ENCODE data around the gene ERP27. TPM values are rescaled to one million over a fixed set of nuclear protein-coding genes. Genes with fewer than 3 reads are reported as not detected.
A peak's percentile ranks its signal among the peaks of the same experiment; 100 is the strongest.

Gene ERP27
- total RNA-seq, 2 donors from 2014 or later: 79.1 to 131 TPM

- peak; percentile 63 for ATAC-seq
- H3K27ac ChIP-seq: peak overlapping the region; percentile 0 to 56 (median 44)
- intact Hi-C loops (cut with DNase I): no loop called here
Observed at GRCh38 chr12:14893506-14894250, 44.7 kb downstream of the ERP27 start.

GRCh38 chr12:14892726-14893505 lies 45.4 kb downstream of the ERP27 start:
- ATAC-seq (peak; percentile 53), DNase-seq (peak; percentile 22 to 52 (median 38))
- H3K9me3 ChIP-seq: no peaks in the 10 kb centered on the region
- H3K27me3 ChIP-seq: no peaks in the 10 kb centered on the region
- WGBS, 2 donors: 49 to 65% methylated on average over 7 of the region's 7 CpGs
- no peaks in the 10 kb centered on the region for H3K36me3 ChIP-seq (replicated peaks in 1 of 2; ENCODE audit: insufficient read depth in 1 of 2, low read depth in 2 of 2)
- no peak overlapping the region for H3K4me3 ChIP-seq
- TF ChIP-seq POLR2A (IDR thresholded peaks at IDR 0.05): no peak
- no peak for TF ChIP-seq CTCF (IDR thresholded peaks at IDR 0.05)
- peak overlapping the region in 3 of 4 donors; percentile 38 to 56 (median 51) for H3K27ac ChIP-seq
- intact Hi-C loops (cut with DNase I): no loop called here
- H3K4me1 ChIP-seq: peaks cover 10% of the 10 kb centered on the region

More at GRCh38 chr12:14893506-14894250, 44.7 kb downstream of the ERP27 start:
- Histone ChIP-seq H3K9me3 (no peaks in the 10 kb centered on the region), H3K36me3 (replicated peaks in 1 of 2; ENCODE audit: insufficient read depth in 1 of 2, low read depth in 2 of 2) (no peaks in the 10 kb centered on the region), H3K27me3 (no peaks in the 10 kb centered on the region), H3K4me1 (peaks cover 10% of the 10 kb centered on the region), H3K4me3 (no peak overlapping the region)
- DNase-seq: peak in 1 of 4 donors; percentile 36
- 24 to 31% methylated on average over 5 of the region's 5 CpGs for WGBS, 2 donors
- TF ChIP-seq POLR2A (IDR thresholded peaks at IDR 0.05) (no peak), CTCF (IDR thresholded peaks at IDR 0.05) (peak in 1 of 7 experiments; percentile 4)

GRCh38 chr12:14890701-14891100 lies 47.6 kb downstream of the ERP27 start:
- intact Hi-C loops (cut with DNase I): no loop called here
- 86 to 87% methylated on average over 5 of the region's 5 CpGs for WGBS, 2 donors

GRCh38 chr12:14886271-14886670 lies 52.1 kb downstream of the ERP27 start:
- no peak overlapping the region for H3K4me3 ChIP-seq
- peak overlapping the region in 1 of 4 donors; percentile 7 for H3K27ac ChIP-seq
- no peaks in the 10 kb centered on the region for H3K27me3 ChIP-seq
- H3K4me1 ChIP-seq: peaks cover 17% of the 10 kb centered on the region
- 48 to 53% methylated on average over 6 of the region's 6 CpGs for WGBS, 2 donors
- no peaks in the 10 kb centered on the region for H3K36me3 ChIP-seq (replicated peaks in 1 of 2; ENCODE audit: insufficient read depth in 1 of 2, low read depth in 2 of 2)
- no peaks in the 10 kb centered on the region for H3K9me3 ChIP-seq
- intact Hi-C loops (cut with DNase I): no loop called here
- TF ChIP-seq CTCF (IDR thresholded peaks at IDR 0.05) (no peak), POLR2A (IDR thresholded peaks at IDR 0.05) (no peak)
- DNase-seq (no peak), ATAC-seq (no peak)

More at GRCh38 chr12:14890701-14891100, 47.6 kb downstream of the ERP27 start:
- Histone ChIP-seq H3K27me3 (no peaks in the 10 kb centered on the region), H3K27ac (no peak overlapping the region), H3K36me3 (replicated peaks in 1 of 2; ENCODE audit: insufficient read depth in 1 of 2, low read depth in 2 of 2) (no peaks in the 10 kb centered on the region), H3K4me1 (peaks cover 16% of the 10 kb centered on the region), H3K9me3 (no peaks in the 10 kb centered on the region), H3K4me3 (no peak overlapping the region)
- TF ChIP-seq POLR2A (IDR thresholded peaks at IDR 0.05) (no peak), CTCF (IDR thresholded peaks at IDR 0.05) (no peak)
- DNase-seq (no peak), ATAC-seq (no peak)

Measured in body of pancreas (tissue), 4 donors.